HEK293 (cell line): ENCODE data around the gene ITPRID2.

Experiments used
- CTCF ChIA-PET: fragments of 350-600 bp; formaldehyde crosslinking; extraction: SDS; loops from one replicate; lab custom pipeline; 2021; ENCODE audit warnings: antibody characterized with exemption; lab: Yijun Ruan, JAX
- POLR2A ChIA-PET: fragments of 300-600 bp; formaldehyde crosslinking; extraction: SDS; loops from one replicate; lab custom pipeline; 2020; ENCODE audit warnings: antibody characterized with exemption, inconsistent platforms; lab: Yijun Ruan, JAX
- H3K27ac ChIP-seq: fragments of 200-500 bp; sonication (Bioruptor generic); 2 replicates; pipeline ENCODE4 v1.5.1; 2014; ENCODE audit warnings: low read depth, low read length, control low read depth, inconsistent platforms; ENCODE audit errors: extremely low read depth
- H3K36me3 ChIP-seq, 2 experiments: fragments of 200-500 bp in 1 of 2; sonication (Bioruptor generic) in 1 of 2; 1 replicate in 1 of 2; 2 replicates in 1 of 2; pipeline ENCODE4 v1.5.1; 2014 to 2017; ENCODE audit warnings: inconsistent platforms in 2 of 2, low read length in 2 of 2; ENCODE audit not compliant: control insufficient read depth in 2 of 2, insufficient read depth in 1 of 2
- H3K4me1 ChIP-seq: fragments of 200-500 bp; sonication (Bioruptor generic); 2 replicates; pipeline ENCODE4 v1.5.1; 2014; ENCODE audit warnings: mild to moderate bottlenecking, low read length, inconsistent platforms; ENCODE audit not compliant: control insufficient read depth, insufficient read depth
- H3K4me3 ChIP-seq: 2 replicates; pipeline ENCODE4 v1.5.1; 2011; ENCODE audit warnings: low read depth, mild to moderate bottlenecking, control low read depth, low read length, moderate library complexity
- H3K9me3 ChIP-seq: fragments of 200-500 bp; sonication (Bioruptor generic); 2 replicates; pipeline ENCODE4 v1.5.1; 2014; ENCODE audit warnings: low read depth, low read length, inconsistent platforms; ENCODE audit not compliant: control insufficient read depth, insufficient read depth
- MZF1 ChIP-seq: fragments of 450-650 bp; formaldehyde crosslinking; IDR thresholded peaks from 2 replicates; pipeline ENCODE4 v1.5.1; 2017; ENCODE audit warnings: missing biosample characterization, missing genetic modification characterization, borderline replicate concordance
- SP7 ChIP-seq: fragments of 450-650 bp; formaldehyde crosslinking; IDR thresholded peaks from 2 replicates; pipeline ENCODE4 v1.5.1; 2016; ENCODE audit warnings: missing biosample characterization, missing genetic modification characterization
- TCF7L2 ChIP-seq: IDR thresholded peaks from 2 replicates; pipeline ENCODE4 v1.6.1; 2011; ENCODE audit warnings: low read depth, mild to moderate bottlenecking, inconsistent platforms, low read length, moderate library complexity, borderline replicate concordance
- YY2 ChIP-seq: fragments of 450-650 bp; formaldehyde crosslinking; IDR thresholded peaks from 2 replicates; pipeline ENCODE4 v1.5.1; 2016; ENCODE audit warnings: missing biosample characterization, missing genetic modification characterization
- ZNF169 ChIP-seq: fragments of 450-650 bp; formaldehyde crosslinking; IDR thresholded peaks from 2 replicates; pipeline ENCODE4 v1.5.1; 2016; ENCODE audit warnings: missing biosample characterization, missing genetic modification characterization
- ZNF19 ChIP-seq: fragments of 450-650 bp; formaldehyde crosslinking; IDR thresholded peaks from 2 replicates; pipeline ENCODE4; 2016; ENCODE audit warnings: missing biosample characterization, missing genetic modification characterization, low read depth
- ZNF248 ChIP-seq: fragments of 450-650 bp; formaldehyde crosslinking; IDR thresholded peaks from 2 replicates; pipeline ENCODE4 v1.5.1; 2017; ENCODE audit warnings: missing biosample characterization, missing genetic modification characterization
- ZNF274 ChIP-seq, 2 experiments: fragments of 200-500 bp in 1 of 2; fragments of 450-650 bp in 1 of 2; sonication (Bioruptor generic) in 1 of 2; formaldehyde crosslinking in 1 of 2; IDR thresholded peaks; 2 replicates each; pipeline versions ENCODE4 v1.5.1 to v1.6.1; 2014 to 2016; ENCODE audit warnings: borderline replicate concordance in 1 of 2, inconsistent platforms in 1 of 2, low read length in 1 of 2, missing biosample characterization in 1 of 2, missing genetic modification characterization in 1 of 2
- ZNF394 ChIP-seq: fragments of 450-650 bp; formaldehyde crosslinking; IDR thresholded peaks from 2 replicates; pipeline ENCODE4 v1.5.1; 2016; ENCODE audit warnings: missing biosample characterization, missing genetic modification characterization, mild to moderate bottlenecking, moderate library complexity, borderline replicate concordance
- ZNF501 ChIP-seq: fragments of 450-650 bp; formaldehyde crosslinking; IDR thresholded peaks from 2 replicates; pipeline ENCODE4 v1.5.1; 2016; ENCODE audit warnings: missing biosample characterization, missing genetic modification characterization
- ZNF544 ChIP-seq: fragments of 450-650 bp; formaldehyde crosslinking; IDR thresholded peaks from 2 replicates; pipeline ENCODE4 v1.5.0; 2017; ENCODE audit warnings: missing biosample characterization, missing genetic modification characterization
- ZNF549 ChIP-seq: fragments of 450-650 bp; IDR thresholded peaks from 2 replicates; pipeline ENCODE4 v1.5.1; 2018; ENCODE audit warnings: missing biosample characterization, missing genetic modification characterization, mild to moderate bottlenecking, inconsistent platforms, moderate library complexity
- ZNF660 ChIP-seq: fragments of 450-650 bp; IDR thresholded peaks from 2 replicates; pipeline ENCODE4 v1.5.1; 2018; ENCODE audit warnings: missing biosample characterization, mild to moderate bottlenecking, missing genetic modification characterization
- ZNF768 ChIP-seq: fragments of 450-650 bp; formaldehyde crosslinking; IDR thresholded peaks from 2 replicates; pipeline ENCODE4 v1.5.1; 2018; ENCODE audit warnings: missing biosample characterization, mild to moderate bottlenecking, missing genetic modification characterization
- ZNF830 ChIP-seq: fragments of 450-650 bp; IDR thresholded peaks from 2 replicates; pipeline ENCODE4 v1.5.0; 2018; ENCODE audit warnings: missing biosample characterization, missing genetic modification characterization, low read depth, mild to moderate bottlenecking, moderate library complexity
- ZNF837 ChIP-seq: fragments of 450-650 bp; formaldehyde crosslinking; IDR thresholded peaks from 2 replicates; pipeline ENCODE4 v1.5.1; 2016; ENCODE audit warnings: missing biosample characterization, missing genetic modification characterization
- ZNF843 ChIP-seq: fragments of 450-650 bp; formaldehyde crosslinking; IDR thresholded peaks from 2 replicates; pipeline ENCODE4 v1.5.1; 2016; ENCODE audit warnings: missing biosample characterization, missing genetic modification characterization
- TF ChIP-seq, protein P1 (sequence below): fragments of 450-650 bp; formaldehyde crosslinking; IDR thresholded peaks from 2 replicates; pipeline ENCODE4 v1.5.1; 2016; ENCODE audit warnings: missing biosample characterization, missing genetic modification characterization, low read depth
- TF ChIP-seq, protein P2 (sequence below): fragments of 450-650 bp; formaldehyde crosslinking; IDR thresholded peaks from 2 replicates; pipeline ENCODE4 v1.5.1; 2016; ENCODE audit warnings: missing biosample characterization, missing genetic modification characterization
- TF ChIP-seq, protein P3 (sequence below): fragments of 450-650 bp; formaldehyde crosslinking; IDR thresholded peaks from 2 replicates; pipeline ENCODE4 v1.5.1; 2016; ENCODE audit warnings: missing biosample characterization, missing genetic modification characterization
- TF ChIP-seq, protein P4 (sequence below): fragments of 450-650 bp; formaldehyde crosslinking; IDR thresholded peaks from 2 replicates; pipeline ENCODE4 v1.5.1; 2016; ENCODE audit warnings: missing biosample characterization, missing genetic modification characterization, borderline replicate concordance
- TF ChIP-seq, protein P5 (sequence below): fragments of 450-650 bp; formaldehyde crosslinking; conservative IDR thresholded peaks from 2 replicates; pipeline ENCODE4 v1.5.1; 2016; ENCODE audit warnings: low read depth, missing biosample characterization, missing genetic modification characterization
- TF ChIP-seq, protein P6 (sequence below): fragments of 450-650 bp; formaldehyde crosslinking; IDR thresholded peaks from 2 replicates; pipeline ENCODE4 v1.5.1; 2016; ENCODE audit warnings: missing biosample characterization, missing genetic modification characterization
- TF ChIP-seq, protein P7 (sequence below): fragments of 450-650 bp; formaldehyde crosslinking; IDR thresholded peaks from 2 replicates; pipeline ENCODE4; 2016; ENCODE audit warnings: missing biosample characterization, missing genetic modification characterization

The ITPRID2 gene

DNA sequence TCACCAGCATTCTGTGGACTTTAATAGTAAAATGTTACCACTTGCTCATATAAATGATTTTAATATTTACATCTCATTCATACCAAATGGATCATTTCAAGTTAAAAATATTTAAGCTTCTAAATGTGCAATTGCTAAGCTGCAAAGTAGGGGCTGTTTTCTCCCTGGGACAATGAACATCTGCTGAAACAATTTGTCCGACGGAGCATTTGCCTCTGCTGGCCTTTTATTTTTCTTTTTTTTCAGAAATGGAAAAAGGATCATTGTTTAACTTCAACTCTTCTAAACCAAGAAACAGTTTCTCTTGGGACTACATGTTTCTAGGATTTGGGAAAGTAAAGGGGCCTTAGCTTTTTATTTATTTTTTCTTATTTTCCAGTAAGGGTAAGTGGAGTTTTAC lies 43.8 kb upstream of the ITPRID2 start:
- H3K27ac ChIP-seq = no peak overlapping the region
- POLR2A ChIA-PET = no interaction called here
- no peak overlapping the region for H3K4me3 ChIP-seq

DNA sequence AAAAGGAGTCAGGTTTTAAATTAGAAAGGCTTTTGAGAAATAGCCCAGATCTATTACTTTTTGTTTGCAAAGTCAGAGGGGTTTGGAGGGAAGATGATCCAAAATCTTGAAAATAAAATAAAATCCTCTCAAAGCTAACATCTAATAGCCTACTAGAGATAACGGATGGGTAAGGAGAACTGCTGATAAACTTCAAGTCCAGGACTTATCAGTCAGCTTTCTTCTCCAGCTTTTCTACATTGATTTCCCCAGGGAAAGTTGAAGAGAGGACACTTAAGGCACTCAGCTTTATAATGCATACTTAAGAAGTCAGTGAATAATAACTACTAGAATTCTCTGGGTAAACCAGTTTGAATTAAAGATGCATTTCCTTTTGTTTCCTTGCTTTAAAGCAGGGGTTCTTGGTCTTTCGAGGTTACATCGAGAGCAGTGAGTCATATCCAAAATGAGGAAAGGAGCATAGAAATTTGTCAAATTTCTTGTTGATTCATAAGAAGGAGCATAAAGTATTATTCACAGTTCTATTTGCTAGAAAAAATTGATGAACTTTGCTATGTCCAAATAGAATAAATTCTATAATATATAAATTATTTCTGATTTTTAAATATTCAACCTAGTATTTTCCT lies 43.2 kb upstream of the ITPRID2 start:
- H3K27ac ChIP-seq = no peak overlapping the region
- no peaks in the 10 kb centered on the region for H3K36me3 ChIP-seq
- ChIA-PET CTCF (interaction anchor here (0.6 to 1.2 kb wide), 2 partner anchors 12 to 76 kb away, joined by 3 to 5 read pairs; no protein-coding TSS in a partner anchor), POLR2A (no interaction called here)
- no peak overlapping the region for H3K4me3 ChIP-seq
- H3K9me3 ChIP-seq = no peaks in the 10 kb centered on the region
- no peaks in the 10 kb centered on the region for H3K4me1 ChIP-seq
- TF ChIP-seq ZNF248 (no peak), ZNF501 (no peak), TCF7L2 (no peak), ZNF169 (tag by site-specific recombination) (no peak), YY2 (tag by site-specific recombination) (no peak), ZNF830 (tag by site-specific recombination) (no peak), MZF1 (tag by site-specific recombination) (no peak), ZNF274 (IDR thresholded peaks at IDR 0.05; ENCODE audit: low read length) (no peak), ZNF274 (tag by site-specific recombination; IDR thresholded peaks at IDR 0.05; ENCODE audit: borderline replicate concordance) (no peak), ZNF660 (tag by site-specific recombination) (no peak), SP7 (tag by site-specific recombination) (no peak)
- TF ChIP-seq, protein P1, sequence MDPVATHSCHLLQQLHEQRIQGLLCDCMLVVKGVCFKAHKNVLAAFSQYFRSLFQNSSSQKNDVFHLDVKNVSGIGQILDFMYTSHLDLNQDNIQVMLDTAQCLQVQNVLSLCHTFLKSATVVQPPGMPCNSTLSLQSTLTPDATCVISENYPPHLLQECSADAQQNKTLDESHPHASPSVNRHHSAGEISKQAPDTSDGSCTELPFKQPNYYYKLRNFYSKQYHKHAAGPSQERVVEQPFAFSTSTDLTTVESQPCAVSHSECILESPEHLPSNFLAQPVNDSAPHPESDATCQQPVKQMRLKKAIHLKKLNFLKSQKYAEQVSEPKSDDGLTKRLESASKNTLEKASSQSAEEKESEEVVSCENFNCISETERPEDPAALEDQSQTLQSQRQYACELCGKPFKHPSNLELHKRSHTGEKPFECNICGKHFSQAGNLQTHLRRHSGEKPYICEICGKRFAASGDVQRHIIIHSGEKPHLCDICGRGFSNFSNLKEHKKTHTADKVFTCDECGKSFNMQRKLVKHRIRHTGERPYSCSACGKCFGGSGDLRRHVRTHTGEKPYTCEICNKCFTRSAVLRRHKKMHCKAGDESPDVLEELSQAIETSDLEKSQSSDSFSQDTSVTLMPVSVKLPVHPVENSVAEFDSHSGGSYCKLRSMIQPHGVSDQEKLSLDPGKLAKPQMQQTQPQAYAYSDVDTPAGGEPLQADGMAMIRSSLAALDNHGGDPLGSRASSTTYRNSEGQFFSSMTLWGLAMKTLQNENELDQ (tag by site-specific recombination) = no peak
- TF ChIP-seq, protein P2, sequence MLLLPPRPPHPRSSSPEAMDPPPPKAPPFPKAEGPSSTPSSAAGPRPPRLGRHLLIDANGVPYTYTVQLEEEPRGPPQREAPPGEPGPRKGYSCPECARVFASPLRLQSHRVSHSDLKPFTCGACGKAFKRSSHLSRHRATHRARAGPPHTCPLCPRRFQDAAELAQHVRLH (tag by site-specific recombination) = no peak
- TF ChIP-seq, protein P3, sequence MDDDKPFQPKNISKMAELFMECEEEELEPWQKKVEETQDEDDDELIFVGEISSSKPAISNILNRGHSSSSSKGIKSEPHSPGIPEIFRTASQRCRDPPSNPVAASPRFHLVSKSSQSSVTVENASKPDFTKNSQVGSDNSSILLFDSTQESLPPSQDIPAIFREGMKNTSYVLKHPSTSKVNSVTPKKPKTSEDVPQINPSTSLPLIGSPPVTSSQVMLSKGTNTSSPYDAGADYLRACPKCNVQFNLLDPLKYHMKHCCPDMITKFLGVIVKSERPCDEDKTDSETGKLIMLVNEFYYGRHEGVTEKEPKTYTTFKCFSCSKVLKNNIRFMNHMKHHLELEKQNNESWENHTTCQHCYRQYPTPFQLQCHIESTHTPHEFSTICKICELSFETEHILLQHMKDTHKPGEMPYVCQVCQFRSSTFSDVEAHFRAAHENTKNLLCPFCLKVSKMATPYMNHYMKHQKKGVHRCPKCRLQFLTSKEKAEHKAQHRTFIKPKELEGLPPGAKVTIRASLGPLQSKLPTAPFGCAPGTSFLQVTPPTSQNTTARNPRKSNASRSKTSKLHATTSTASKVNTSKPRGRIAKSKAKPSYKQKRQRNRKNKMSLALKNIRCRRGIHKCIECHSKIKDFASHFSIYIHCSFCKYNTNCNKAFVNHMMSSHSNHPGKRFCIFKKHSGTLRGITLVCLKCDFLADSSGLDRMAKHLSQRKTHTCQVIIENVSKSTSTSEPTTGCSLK (tag by site-specific recombination) = no peak
- TF ChIP-seq, protein P4, sequence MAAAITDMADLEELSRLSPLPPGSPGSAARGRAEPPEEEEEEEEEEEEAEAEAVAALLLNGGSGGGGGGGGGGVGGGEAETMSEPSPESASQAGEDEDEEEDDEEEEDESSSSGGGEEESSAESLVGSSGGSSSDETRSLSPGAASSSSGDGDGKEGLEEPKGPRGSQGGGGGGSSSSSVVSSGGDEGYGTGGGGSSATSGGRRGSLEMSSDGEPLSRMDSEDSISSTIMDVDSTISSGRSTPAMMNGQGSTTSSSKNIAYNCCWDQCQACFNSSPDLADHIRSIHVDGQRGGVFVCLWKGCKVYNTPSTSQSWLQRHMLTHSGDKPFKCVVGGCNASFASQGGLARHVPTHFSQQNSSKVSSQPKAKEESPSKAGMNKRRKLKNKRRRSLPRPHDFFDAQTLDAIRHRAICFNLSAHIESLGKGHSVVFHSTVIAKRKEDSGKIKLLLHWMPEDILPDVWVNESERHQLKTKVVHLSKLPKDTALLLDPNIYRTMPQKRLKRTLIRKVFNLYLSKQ = no peak
- TF ChIP-seq, protein P5, sequence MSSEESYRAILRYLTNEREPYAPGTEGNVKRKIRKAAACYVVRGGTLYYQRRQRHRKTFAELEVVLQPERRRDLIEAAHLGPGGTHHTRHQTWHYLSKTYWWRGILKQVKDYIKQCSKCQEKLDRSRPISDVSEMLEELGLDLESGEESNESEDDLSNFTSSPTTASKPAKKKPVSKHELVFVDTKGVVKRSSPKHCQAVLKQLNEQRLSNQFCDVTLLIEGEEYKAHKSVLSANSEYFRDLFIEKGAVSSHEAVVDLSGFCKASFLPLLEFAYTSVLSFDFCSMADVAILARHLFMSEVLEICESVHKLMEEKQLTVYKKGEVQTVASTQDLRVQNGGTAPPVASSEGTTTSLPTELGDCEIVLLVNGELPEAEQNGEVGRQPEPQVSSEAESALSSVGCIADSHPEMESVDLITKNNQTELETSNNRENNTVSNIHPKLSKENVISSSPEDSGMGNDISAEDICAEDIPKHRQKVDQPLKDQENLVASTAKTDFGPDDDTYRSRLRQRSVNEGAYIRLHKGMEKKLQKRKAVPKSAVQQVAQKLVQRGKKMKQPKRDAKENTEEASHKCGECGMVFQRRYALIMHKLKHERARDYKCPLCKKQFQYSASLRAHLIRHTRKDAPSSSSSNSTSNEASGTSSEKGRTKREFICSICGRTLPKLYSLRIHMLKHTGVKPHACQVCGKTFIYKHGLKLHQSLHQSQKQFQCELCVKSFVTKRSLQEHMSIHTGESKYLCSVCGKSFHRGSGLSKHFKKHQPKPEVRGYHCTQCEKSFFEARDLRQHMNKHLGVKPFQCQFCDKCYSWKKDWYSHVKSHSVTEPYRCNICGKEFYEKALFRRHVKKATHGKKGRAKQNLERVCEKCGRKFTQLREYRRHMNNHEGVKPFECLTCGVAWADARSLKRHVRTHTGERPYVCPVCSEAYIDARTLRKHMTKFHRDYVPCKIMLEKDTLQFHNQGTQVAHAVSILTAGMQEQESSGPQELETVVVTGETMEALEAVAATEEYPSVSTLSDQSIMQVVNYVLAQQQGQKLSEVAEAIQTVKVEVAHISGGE = no peak
- TF ChIP-seq, protein P6, sequence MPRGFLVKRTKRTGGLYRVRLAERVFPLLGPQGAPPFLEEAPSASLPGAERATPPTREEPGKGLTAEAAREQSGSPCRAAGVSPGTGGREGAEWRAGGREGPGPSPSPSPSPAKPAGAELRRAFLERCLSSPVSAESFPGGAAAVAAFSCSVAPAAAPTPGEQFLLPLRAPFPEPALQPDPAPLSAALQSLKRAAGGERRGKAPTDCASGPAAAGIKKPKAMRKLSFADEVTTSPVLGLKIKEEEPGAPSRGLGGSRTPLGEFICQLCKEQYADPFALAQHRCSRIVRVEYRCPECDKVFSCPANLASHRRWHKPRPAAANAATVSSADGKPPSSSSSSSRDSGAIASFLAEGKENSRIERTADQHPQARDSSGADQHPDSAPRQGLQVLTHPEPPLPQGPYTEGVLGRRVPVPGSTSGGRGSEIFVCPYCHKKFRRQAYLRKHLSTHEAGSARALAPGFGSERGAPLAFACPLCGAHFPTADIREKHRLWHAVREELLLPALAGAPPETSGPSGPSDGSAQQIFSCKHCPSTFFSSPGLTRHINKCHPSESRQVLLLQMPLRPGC = no peak

More for the DNA sequence above, 43.8 kb upstream of the ITPRID2 start:
- no peaks in the 10 kb centered on the region for H3K4me1 ChIP-seq
- no peak for TF ChIP-seq ZNF768 (tag by site-specific recombination)
- no peak for TF ChIP-seq ZNF549 (tag by site-specific recombination)
- TF ChIP-seq ZNF843 (tag by site-specific recombination) = no peak
- no peak for TF ChIP-seq ZNF837 (tag by site-specific recombination)
- no peak for TF ChIP-seq ZNF394 (tag by site-specific recombination)
- TF ChIP-seq ZNF544 (tag by site-specific recombination) = no peak
- no peak for TF ChIP-seq ZNF19 (tag by site-specific recombination)
- TF ChIP-seq, protein P7, sequence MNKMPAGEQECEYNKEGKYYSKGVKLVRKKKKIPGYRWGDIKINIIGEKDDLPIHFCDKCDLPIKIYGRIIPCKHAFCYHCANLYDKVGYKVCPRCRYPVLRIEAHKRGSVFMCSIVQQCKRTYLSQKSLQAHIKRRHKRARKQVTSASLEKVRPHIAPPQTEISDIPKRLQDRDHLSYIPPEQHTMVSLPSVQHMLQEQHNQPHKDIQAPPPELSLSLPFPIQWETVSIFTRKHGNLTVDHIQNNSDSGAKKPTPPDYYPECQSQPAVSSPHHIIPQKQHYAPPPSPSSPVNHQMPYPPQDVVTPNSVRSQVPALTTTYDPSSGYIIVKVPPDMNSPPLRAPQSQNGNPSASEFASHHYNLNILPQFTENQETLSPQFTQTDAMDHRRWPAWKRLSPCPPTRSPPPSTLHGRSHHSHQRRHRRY (tag by site-specific recombination) = no peak
- no peaks in the 10 kb centered on the region for H3K36me3 ChIP-seq
- H3K9me3 ChIP-seq = no peaks in the 10 kb centered on the region
- CTCF ChIA-PET = interaction anchor here (0.6 to 1.2 kb wide), 3 partner anchors 13 to 445 kb away, joined by 3 to 5 read pairs (median 3); no protein-coding TSS in a partner anchor
